ENCODE results near the gene ZNF189.

GRCh38 chr9:101372327-101373118 lies 26.1 kb upstream of the ZNF189 start:
- no peak for TF ChIP-seq CTCF (IDR thresholded peaks at IDR 0.05; ENCODE audit: extremely low read depth in 1 of 2, insufficient read depth in 1 of 2, low read depth in 1 of 2, low read length in 2 of 2)
- TF ChIP-seq FOS (IDR thresholded peaks at IDR 0.05; ENCODE audit: borderline replicate concordance, insufficient read depth, low read length): no peak
- no peak for TF ChIP-seq MYC (IDR thresholded peaks at IDR 0.05; ENCODE audit: low read depth, low read length)
- no peak for TF ChIP-seq EZH2 (IDR thresholded peaks at IDR 0.05; ENCODE audit: borderline replicate concordance, low read depth, low read length, severe bottlenecking)
- no peak for TF ChIP-seq POLR2A (IDR thresholded peaks at IDR 0.05; ENCODE audit: low read depth, low read length)
- no peak for TF ChIP-seq JUN (IDR thresholded peaks at IDR 0.05; ENCODE audit: borderline replicate concordance, insufficient read depth, insufficient read length, low read depth)

All from endothelial cell of umbilical vein (primary cell).